KMS-11 (cell line): ENCODE measurements around the gene TSPAN5.

Experiments used
- H2AFZ ChIP-seq: fragments of 200-600 bp; sonication (generic); 2 replicates; pipeline ENCODE4 v1.6.1; 2016; ENCODE audit warnings: antibody characterized with exemption, mixed run types, low read depth
- H3K27ac ChIP-seq: fragments of 200-600 bp; sonication (generic); 2 replicates; pipeline ENCODE4 v1.6.1; 2016; ENCODE audit warnings: mild to moderate bottlenecking, mixed run types
- H3K27me3 ChIP-seq: fragments of 200-600 bp; sonication (generic); 2 replicates; pipeline ENCODE4 v1.6.1; 2017; ENCODE audit warnings: mild to moderate bottlenecking, low read depth, mixed run types, moderate library complexity; ENCODE audit not compliant: insufficient read depth
- H3K36me3 ChIP-seq: fragments of 200-600 bp; sonication (generic); 2 replicates; pipeline ENCODE4 v1.6.1; 2017; ENCODE audit warnings: mild to moderate bottlenecking, mixed run types; ENCODE audit not compliant: insufficient read depth
- H3K4me1 ChIP-seq: fragments of 200-600 bp; sonication (generic); 2 replicates; pipeline ENCODE4 v1.6.1; 2016; ENCODE audit warnings: mild to moderate bottlenecking, low read depth, mixed run types; ENCODE audit not compliant: poor library complexity, severe bottlenecking
- H3K4me2 ChIP-seq: fragments of 200-600 bp; sonication (generic); 2 replicates; pipeline ENCODE4 v1.7.0; 2016; ENCODE audit warnings: mild to moderate bottlenecking, mixed run types
- H3K4me3 ChIP-seq: fragments of 200-600 bp; sonication (generic); IDR thresholded peaks from 2 replicates; pipeline ENCODE4 v1.6.1; 2017; ENCODE audit warnings: low read depth, low read length, mixed read lengths; ENCODE audit not compliant: insufficient read depth
- H3K79me2 ChIP-seq: fragments of 200-600 bp; sonication (generic); 2 replicates; pipeline ENCODE4 v1.6.1; 2016; ENCODE audit warnings: low read depth, mixed run types; ENCODE audit not compliant: insufficient read depth
- H3K9ac ChIP-seq: fragments of 200-600 bp; sonication (generic); 2 replicates; pipeline ENCODE4 v1.6.1; 2016; ENCODE audit warnings: mild to moderate bottlenecking, mixed run types
- H4K20me1 ChIP-seq: fragments of 200-600 bp; sonication (generic); 2 replicates; pipeline ENCODE4 v1.6.1; 2016; ENCODE audit warnings: mild to moderate bottlenecking, mixed run types; ENCODE audit not compliant: insufficient read depth
- CTCF ChIP-seq: fragments of 200-600 bp; sonication (generic); conservative IDR thresholded peaks from 2 replicates; pipeline ENCODE4 v1.6.1; 2017; ENCODE audit warnings: low read depth, mild to moderate bottlenecking, antibody characterized with exemption, low read length, moderate library complexity, mixed read lengths

TSPAN5 gene

DNA sequence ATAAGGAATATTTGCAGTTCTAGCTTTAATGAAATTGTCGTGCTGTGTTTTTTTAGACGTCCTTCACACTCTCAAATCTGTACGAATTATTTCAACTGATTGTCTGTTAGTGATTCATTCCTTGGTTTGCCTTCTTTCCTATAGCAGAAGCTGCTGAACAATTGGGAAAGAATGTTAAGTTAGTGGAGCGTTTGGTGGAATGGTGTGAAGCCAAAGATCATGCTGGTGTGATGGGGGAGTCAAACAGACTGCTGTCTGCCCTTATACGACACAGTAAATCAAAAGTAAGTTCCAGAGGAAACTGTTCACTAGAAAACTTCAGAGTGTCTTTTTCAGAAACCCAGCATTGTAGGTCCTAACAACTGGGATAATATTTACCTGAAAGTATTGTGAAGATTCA is 237.3 kb downstream of the TSPAN5 start:
- Histone ChIP-seq H3K27me3 (no peaks in the 10 kb centered on the region), H4K20me1 (no peaks in the 10 kb centered on the region), H3K4me3 (no peak overlapping the region), H3K9ac (no peak overlapping the region), H3K4me1 (no peaks in the 10 kb centered on the region), H3K4me2 (no peak overlapping the region), H3K79me2 (no peaks in the 10 kb centered on the region), H3K36me3 (no peaks in the 10 kb centered on the region), H2AFZ (no peak overlapping the region), H3K27ac (no peak overlapping the region)
- TF ChIP-seq CTCF: no peak
